Loucy (cell line): Measurements from ENCODE around the gene KPNA1.

Source experiments
- H2AFZ ChIP-seq: fragments of 200-600 bp; sonication (generic); 2 replicates; pipeline ENCODE4 v1.6.0; 2016; ENCODE audit warnings: antibody characterized with exemption, mild to moderate bottlenecking, low read length, moderate library complexity
- H3F3A ChIP-seq: fragments of 200-600 bp; 2 replicates; pipeline ENCODE4 v1.6.0; 2016; ENCODE audit warnings: antibody characterized with exemption, low read depth, mild to moderate bottlenecking
- H3K27me3 ChIP-seq: fragments of 200-600 bp; sonication (generic); 2 replicates; pipeline ENCODE4 v1.6.1; 2014; ENCODE audit warnings: low read length, mild to moderate bottlenecking; ENCODE audit not compliant: insufficient read depth, poor library complexity, severe bottlenecking
- H3K36me3 ChIP-seq: fragments of 200-600 bp; sonication (generic); 2 replicates; pipeline ENCODE4 v1.6.1; 2016; ENCODE audit warnings: low read length; ENCODE audit not compliant: insufficient read depth
- H3K4me1 ChIP-seq: fragments of 200-600 bp; sonication (generic); 2 replicates; pipeline ENCODE4 v1.5.1; 2014; ENCODE audit warnings: low read length, mild to moderate bottlenecking; ENCODE audit not compliant: insufficient read depth, poor library complexity, severe bottlenecking
- H3K4me2 ChIP-seq: fragments of 200-600 bp; sonication (generic); 2 replicates; pipeline ENCODE4 v1.6.0; 2014; ENCODE audit warnings: antibody characterized with exemption, low read length, low read depth, mild to moderate bottlenecking; ENCODE audit not compliant: poor library complexity, severe bottlenecking
- H3K4me3 ChIP-seq: fragments of 200-600 bp; sonication (generic); 2 replicates; pipeline ENCODE4 v1.5.1; 2014; ENCODE audit warnings: low read length, mild to moderate bottlenecking, mixed read lengths; ENCODE audit not compliant: poor library complexity, severe bottlenecking
- H3K79me2 ChIP-seq: fragments of 200-600 bp; sonication (generic); 2 replicates; pipeline ENCODE4 v1.6.1; 2014; ENCODE audit warnings: low read length; ENCODE audit not compliant: insufficient read depth
- H3K9ac ChIP-seq: fragments of 200-600 bp; sonication (generic); 2 replicates; pipeline ENCODE4 v1.6.0; 2014; ENCODE audit warnings: mild to moderate bottlenecking, low read depth, low read length, moderate library complexity; ENCODE audit not compliant: poor library complexity, severe bottlenecking
- H3K9me2 ChIP-seq: fragments of 200-600 bp; sonication (generic); replicated peaks from 2 replicates; pipeline ENCODE4 v1.6.1; 2016; ENCODE audit warnings: low read depth, low read length, mixed read lengths
- H3K9me3 ChIP-seq: fragments of 200-600 bp; sonication (generic); 2 replicates; pipeline ENCODE4 v1.6.1; 2014; ENCODE audit warnings: mild to moderate bottlenecking, antibody characterized with exemption, low read length, low read depth; ENCODE audit not compliant: insufficient read depth
- H4K20me1 ChIP-seq: fragments of 200-600 bp; sonication (generic); 2 replicates; pipeline ENCODE4 v1.6.0; 2014; ENCODE audit warnings: antibody characterized with exemption, low read length, mild to moderate bottlenecking; ENCODE audit not compliant: insufficient read depth, poor library complexity, severe bottlenecking
- CTCF ChIP-seq: fragments of 200-600 bp; sonication (generic); conservative IDR thresholded peaks from 2 replicates; pipeline ENCODE4 v1.5.1; 2014; ENCODE audit warnings: mild to moderate bottlenecking, antibody characterized with exemption, low read length
- EZH2phosphoT487 ChIP-seq: fragments of 200-600 bp; IDR thresholded peaks from 2 replicates; pipeline ENCODE4 v1.6.1; 2018; ENCODE audit warnings: antibody characterized with exemption, mild to moderate bottlenecking, moderate library complexity, borderline replicate concordance

The KPNA1 gene

GRCh38 chr3:122523317-122523716, 8.6 kb upstream of the KPNA1 start:
- Histone ChIP-seq H3K4me2 (no peak overlapping the region), H3K79me2 (no peaks in the 10 kb centered on the region), H3K9me3 (no peaks in the 10 kb centered on the region), H3K27me3 (no peaks in the 10 kb centered on the region), H3K9ac (no peak overlapping the region), H3K4me3 (no peak overlapping the region), H3F3A (no peaks in the 10 kb centered on the region), H3K9me2 (no peaks in the 10 kb centered on the region), H4K20me1 (no peaks in the 10 kb centered on the region), H3K36me3 (no peaks in the 10 kb centered on the region), H2AFZ (no peak overlapping the region), H3K4me1 (no peaks in the 10 kb centered on the region)
- no peak for TF ChIP-seq CTCF
- no peak for TF ChIP-seq EZH2phosphoT487

- TF ChIP-seq CTCF (no peak), EZH2phosphoT487 (no peak)
- Histone ChIP-seq H3F3A (no peaks in the 10 kb centered on the region), H3K79me2 (no peaks in the 10 kb centered on the region), H3K9me2 (no peaks in the 10 kb centered on the region), H3K27me3 (no peaks in the 10 kb centered on the region), H3K4me3 (no peak overlapping the region), H3K4me2 (no peak overlapping the region), H3K4me1 (no peaks in the 10 kb centered on the region), H3K9me3 (no peaks in the 10 kb centered on the region), H3K9ac (no peak overlapping the region), H3K36me3 (no peaks in the 10 kb centered on the region), H4K20me1 (no peaks in the 10 kb centered on the region), H2AFZ (no peak overlapping the region)
These were observed 6.1 kb upstream of the KPNA1 start for GRCh38 chr3:122520861-122521260.

GRCh38 chr3:122519693-122520092, 5.0 kb upstream of the KPNA1 start:
- no peak overlapping the region for H3K9ac ChIP-seq
- H3K4me2 ChIP-seq: no peak overlapping the region
- no peaks in the 10 kb centered on the region for H4K20me1 ChIP-seq
- H3K4me1 ChIP-seq: no peaks in the 10 kb centered on the region
- H3K27me3 ChIP-seq: no peaks in the 10 kb centered on the region
- H3K36me3 ChIP-seq: no peaks in the 10 kb centered on the region
- no peak for TF ChIP-seq CTCF
- TF ChIP-seq EZH2phosphoT487: no peak
- no peaks in the 10 kb centered on the region for H3K9me3 ChIP-seq
- no peaks in the 10 kb centered on the region for H3K9me2 ChIP-seq
- no peaks in the 10 kb centered on the region for H3K79me2 ChIP-seq
- no peak overlapping the region for H2AFZ ChIP-seq
- H3F3A ChIP-seq: no peaks in the 10 kb centered on the region
- H3K4me3 ChIP-seq: no peak overlapping the region
